HG03469 (cell line): ENCODE results near the gene RAP1GDS1.
"Not testable (repeated sequence)": the region's sequence is repeated elsewhere in the genome, so short reads cannot be mapped to it uniquely, and the experiment has no call there.

Experiments
- ATAC-seq: cut with Tn5 transposase; IDR thresholded peaks from one replicate; pipeline ENCODE4 v1.9.1; 2021; ENCODE audit warnings: mild to moderate bottlenecking, moderate library complexity, moderate number of reproducible peaks; ENCODE audit not compliant: unreplicated experiment

The RAP1GDS1 gene

DNA sequence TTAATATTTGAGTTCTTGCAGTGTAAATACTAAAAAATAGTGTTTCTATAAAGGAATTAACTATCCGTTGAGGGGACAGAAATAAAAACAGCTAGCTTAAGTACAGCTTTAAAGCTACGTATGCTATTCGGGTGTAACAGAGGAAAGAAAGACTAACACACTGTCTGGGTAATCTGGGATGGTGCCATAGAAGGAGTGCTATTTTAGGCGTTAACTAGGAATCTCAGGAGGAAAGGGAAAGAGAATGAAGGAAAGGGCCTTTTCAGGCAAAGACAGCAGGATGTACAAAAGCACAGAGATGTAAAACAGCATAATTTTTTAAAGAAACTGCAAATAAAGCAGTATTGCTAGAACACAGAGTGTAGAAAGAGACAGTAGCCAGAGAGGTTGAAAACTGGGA, 161.8 kb downstream of the RAP1GDS1 start:
- ATAC-seq = no peak

- no peak for ATAC-seq
These were observed 169.7 kb downstream of the RAP1GDS1 start for GRCh38 chr4:98430708-98431403.

DNA sequence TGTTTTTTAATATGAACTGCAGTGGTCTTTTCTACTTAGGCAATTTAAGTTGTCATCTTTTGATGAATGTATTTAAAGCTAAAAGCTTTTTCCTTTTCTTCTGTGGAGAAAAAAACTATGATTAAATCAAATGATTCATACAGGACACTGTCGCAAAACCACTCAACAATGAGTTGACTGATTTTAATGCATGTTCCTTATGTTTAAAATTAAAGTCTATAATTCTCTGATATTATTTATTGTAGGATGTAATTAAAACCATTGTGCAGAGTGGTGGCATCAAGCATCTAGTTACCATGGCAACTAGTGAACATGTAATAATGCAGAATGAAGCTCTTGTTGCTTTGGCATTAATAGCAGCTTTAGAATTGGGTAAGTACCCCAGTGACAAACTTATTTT, 172.5 kb downstream of the RAP1GDS1 start:
- no peak for ATAC-seq

GRCh38 chr4:98434816-98435215, 173.6 kb downstream of the RAP1GDS1 start:
- no peak for ATAC-seq

DNA sequence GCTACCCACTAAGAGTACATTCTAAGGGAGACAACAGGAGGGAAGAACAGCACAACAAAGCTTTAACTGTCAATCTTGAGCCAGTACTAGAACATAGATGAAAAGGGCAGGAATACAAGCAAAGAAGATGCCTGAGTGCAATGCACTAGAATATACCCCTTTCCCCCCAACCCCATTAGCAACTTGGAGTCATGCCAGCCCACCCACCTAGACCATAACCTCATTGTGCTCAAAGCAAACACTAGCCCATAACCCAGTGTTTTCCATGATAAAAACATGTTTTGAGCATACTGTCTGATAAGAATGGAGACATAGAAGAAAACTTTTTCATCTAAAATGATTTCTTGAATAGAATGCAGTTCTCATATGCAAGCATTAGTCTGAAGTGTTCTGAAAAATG, 183.2 kb downstream of the RAP1GDS1 start:
- no peak for ATAC-seq

GRCh38 chr4:98446499-98447375, 185.6 kb downstream of the RAP1GDS1 start:
- peak; percentile 75 for ATAC-seq

DNA sequence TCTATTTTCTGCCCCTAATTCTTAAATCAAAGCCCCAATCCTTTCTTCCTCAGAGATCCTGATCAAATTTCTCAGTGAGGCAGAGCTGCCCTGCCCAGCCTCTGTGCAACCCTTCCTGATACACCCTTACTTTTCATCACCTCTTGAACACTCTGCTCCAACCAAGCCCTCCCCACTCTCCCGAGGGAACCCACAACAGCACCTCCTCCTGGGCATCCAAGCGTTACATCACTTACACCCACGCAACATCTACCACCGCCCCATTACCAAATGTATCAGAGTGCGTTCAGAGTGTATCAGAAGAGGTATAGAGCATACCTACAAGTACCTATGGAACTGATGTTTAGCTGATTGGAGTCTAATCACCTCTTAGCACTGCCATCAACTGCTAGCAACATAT, 186.5 kb downstream of the RAP1GDS1 start:
- ATAC-seq = no peak

GRCh38 chr4:98448908-98449307, 187.7 kb downstream of the RAP1GDS1 start:
- ATAC-seq = peak; percentile 28

DNA sequence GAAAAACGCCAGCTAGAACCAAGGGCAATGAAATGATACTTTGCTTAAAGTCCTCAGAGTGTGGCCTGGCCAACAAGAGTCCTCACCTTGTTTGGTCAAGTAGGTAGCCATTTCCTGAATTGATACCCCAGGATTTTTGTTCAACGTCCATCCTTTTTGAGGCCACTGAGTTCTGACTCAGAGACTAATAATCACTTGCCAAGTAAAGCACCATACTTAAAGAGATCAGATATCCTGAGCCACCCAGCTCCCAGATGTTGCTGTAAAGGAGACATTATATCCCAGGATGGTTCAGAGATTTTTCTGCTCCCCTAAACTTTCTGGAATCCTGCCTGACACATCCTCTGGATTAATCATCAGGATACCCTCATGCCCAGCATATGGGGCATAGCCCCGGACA, 190.9 kb downstream of the RAP1GDS1 start:
- no peak for ATAC-seq

DNA sequence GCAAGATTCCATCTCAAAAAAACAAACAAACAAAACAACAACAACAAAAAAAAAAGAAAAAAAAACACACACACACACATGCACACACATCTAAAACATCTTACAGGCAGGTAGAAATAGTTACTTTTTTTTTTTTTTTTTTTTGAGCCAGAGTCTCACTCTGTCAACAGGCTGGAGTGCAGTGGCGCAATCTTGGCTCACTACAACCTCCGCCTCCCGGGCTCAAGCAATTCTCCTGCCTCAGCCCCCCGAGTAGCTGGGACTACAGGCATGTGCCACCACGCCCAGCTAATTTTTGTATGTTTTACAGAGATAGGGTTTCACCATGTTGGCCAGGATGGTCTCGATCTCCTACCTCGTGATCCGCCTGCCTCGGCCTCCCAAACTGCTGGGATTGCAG, 196.2 kb downstream of the RAP1GDS1 start:
- not testable (repeated sequence) for ATAC-seq

DNA sequence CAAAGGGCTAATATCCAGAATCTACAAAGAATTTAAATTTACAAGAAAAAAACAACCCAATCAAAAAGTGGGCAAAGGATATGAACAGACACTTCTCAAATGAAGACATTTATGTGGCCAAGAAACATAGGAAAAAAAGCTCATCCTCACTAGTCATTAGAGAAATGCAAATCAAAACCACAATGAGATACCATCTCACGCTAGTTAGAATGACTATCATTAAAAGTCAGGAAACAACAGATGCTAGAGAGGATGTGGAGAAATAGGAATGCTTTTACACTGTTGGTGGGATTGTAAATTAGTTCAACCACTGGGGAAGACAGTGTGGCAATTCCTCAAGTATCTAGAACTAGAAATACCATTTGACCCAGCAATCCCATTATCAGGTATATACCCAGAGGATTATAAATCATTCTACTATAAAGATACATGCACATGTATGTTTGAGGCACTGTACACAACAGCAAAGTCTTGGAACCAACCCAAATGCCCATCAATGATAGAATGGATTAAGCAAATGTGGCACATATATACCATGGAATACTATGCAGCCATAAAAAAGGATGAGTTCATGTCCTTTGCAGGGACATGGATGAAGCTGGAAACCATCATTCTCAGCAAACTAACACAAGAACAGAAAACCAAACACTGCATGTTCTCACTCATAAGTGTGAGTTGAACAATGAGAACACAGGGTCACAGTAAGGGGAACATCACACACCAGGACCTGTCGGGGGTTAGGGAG, 200.1 kb downstream of the RAP1GDS1 start:
- ATAC-seq = not testable (repeated sequence)

GRCh38 chr4:98462487-98462886, 201.3 kb downstream of the RAP1GDS1 start:
- ATAC-seq = no peak

- ATAC-seq = no peak
These were observed 205.8 kb downstream of the RAP1GDS1 start for GRCh38 chr4:98466868-98467599.

DNA sequence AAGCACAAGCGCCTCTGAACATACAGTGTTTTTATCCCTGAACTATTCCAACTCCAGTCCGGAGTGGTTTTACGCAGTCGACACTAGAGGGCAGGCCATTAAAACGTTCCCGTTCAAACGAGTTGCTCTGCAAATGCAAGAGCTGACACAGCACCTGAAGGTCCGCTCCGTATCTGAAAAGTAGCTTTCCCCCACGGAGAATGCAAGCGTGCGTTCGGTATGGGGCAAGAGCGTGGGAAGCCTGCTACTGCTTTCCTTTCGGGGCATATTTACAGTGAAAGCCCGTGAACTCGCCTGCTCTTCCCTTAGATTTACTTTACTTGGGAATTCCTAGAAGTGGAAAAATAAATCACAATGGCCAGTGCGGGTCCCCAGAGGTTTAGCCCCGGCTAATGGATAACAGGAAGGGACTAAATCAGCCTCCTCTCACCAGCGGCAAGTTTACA, 206.5 kb downstream of the RAP1GDS1 start:
- ATAC-seq = peak; percentile 90

DNA sequence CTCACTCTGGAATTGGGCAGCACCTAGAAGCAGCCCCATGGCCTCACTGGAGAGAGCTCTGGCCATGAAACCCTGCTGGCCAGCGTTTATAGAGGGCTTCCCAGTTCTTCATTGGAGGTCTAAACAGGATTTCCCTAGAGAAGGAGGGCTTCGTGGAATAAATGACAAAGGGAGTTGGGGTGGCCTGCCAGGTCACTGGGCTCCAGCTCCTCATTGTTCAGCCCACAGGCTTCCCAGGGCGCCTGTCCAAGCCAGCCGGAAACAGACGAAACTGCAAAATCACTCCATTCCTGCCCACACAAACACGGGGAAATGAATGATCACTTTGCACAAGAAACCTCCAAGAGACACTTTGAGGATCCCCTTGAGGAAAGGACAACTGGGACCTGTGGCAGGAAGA, 207.5 kb downstream of the RAP1GDS1 start:
- ATAC-seq = no peak

GRCh38 chr4:98469771-98470170, 208.6 kb downstream of the RAP1GDS1 start:
- ATAC-seq = no peak

DNA sequence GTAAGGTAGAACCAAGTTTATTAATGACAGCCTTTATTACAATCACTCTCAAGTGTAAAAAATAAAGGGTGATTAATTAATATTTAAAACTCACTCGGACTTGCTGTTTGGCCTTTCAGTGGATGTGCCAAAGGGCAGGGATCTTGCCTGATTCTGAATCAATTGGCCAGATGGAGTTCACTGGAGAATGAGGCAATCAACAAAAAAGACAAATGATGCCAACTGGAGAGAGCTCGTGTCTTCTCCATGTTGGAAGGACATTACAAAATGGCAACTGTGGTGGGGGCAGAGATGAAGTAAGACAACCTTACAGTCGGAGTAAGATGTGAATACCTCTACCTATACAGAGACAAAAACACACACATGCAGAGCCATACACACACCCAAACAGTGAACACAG, 209.2 kb downstream of the RAP1GDS1 start:
- no peak for ATAC-seq

GRCh38 chr4:98470831-98471230, 209.6 kb downstream of the RAP1GDS1 start:
- no peak for ATAC-seq

DNA sequence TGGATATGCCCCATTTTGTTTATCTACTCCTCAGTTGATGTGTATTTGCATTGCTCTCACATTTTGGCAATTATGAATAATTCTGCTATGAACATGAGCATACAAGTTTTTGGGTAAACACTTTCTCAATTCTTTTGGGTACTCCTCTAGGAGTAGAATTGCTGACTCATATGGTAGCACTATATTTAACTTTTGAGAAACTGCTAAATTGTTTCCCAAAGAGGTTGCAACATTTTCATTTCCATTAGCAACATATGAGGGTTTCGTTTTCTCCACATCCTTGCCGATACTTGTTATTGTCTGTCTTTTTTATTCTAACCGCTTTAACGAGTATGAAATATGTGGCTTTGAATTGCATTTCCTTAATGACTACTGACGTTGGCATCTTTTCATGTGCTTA, 211.9 kb downstream of the RAP1GDS1 start:
- ATAC-seq = no peak

GRCh38 chr4:98474408-98474844, 213.2 kb downstream of the RAP1GDS1 start:
- no peak for ATAC-seq

DNA sequence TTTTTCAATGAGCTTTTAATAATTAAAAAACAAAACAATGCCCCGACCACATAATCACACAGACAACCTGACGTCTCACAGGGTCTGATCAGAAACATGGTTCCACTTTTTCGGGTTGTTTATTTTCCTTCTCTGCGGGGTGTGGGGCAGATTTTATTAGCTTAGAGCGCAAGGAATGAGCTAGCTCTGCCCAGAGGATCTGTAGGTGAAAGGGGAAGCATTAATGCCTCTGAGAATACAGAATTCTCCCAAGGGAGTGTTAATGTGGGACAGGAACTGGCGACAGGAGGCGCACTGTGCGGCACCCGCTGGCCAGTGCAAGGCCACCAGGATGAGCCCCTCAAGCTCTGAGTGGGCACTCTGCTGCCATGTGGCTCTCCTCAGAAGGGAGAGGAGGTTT, 215.7 kb downstream of the RAP1GDS1 start:
- no peak for ATAC-seq
